ENCODE data around the gene CLASP1.

DNA sequence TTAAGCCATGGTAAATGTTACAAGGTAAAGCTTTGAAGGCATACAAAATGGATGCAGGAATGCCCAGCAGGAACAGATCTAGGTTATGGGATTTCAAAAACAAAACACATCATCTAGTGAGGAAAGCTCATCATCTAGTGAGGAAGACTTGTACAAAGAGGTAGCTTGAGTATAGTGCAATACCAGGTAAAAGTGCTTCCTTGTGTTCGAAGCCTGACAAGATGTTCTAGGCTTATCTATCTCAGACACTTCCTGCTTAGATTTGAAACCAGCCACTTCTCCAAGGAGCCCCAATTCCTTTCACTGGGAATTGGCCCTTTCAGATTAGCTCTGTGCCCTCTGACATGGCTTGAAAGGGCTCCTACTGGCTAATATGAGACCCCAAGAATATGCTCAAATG lies 73.0 kb downstream of the CLASP1 start:
- TF ChIP-seq POLR2AphosphoS5 (IDR thresholded peaks at IDR 0.05; ENCODE audit: low read depth, low read length) (no peak), POLR2A (IDR thresholded peaks at IDR 0.05; ENCODE audit: low read depth, low read length) (no peak), TAF1 (IDR thresholded peaks at IDR 0.05; ENCODE audit: low read depth, low read length) (no peak), SPI1 (IDR thresholded peaks at IDR 0.05; ENCODE audit: low read depth, low read length) (no peak), PAX5 (IDR thresholded peaks at IDR 0.05; ENCODE audit: insufficient read depth, low read length, severe bottlenecking) (no peak)

Data from GM12891 (cell line).